ENCODE data around the gene MNT.

Gene MNT

GRCh38 chr17:2346475-2346874 is 54.4 kb downstream of the MNT start:
- no peak overlapping the region for H3K4me3 ChIP-seq (replicated peaks; ENCODE audit: insufficient read depth, low read length)

GRCh38 chr17:2344528-2344927 is 56.3 kb downstream of the MNT start:
- Histone ChIP-seq H3K27ac (replicated peaks) (no peak overlapping the region), H3K27me3 (ENCODE audit: insufficient read depth, poor library complexity, severe bottlenecking) (no peaks in the 10 kb centered on the region), H3K4me3 (replicated peaks; ENCODE audit: insufficient read depth, low read length) (no peak overlapping the region)
- DNase-seq (ENCODE audit: low read depth in 1 of 2, low spot score in 1 of 2), result no peak
- TF ChIP-seq POLR2AphosphoS5 (IDR thresholded peaks at IDR 0.05; ENCODE audit: low read depth) (no peak), SPI1 (IDR thresholded peaks at IDR 0.05; ENCODE audit: borderline replicate concordance, low read depth) (no peak), REST (IDR thresholded peaks at IDR 0.05; ENCODE audit: insufficient replicate concordance, low read depth) (no peak), GABPA (IDR thresholded peaks at IDR 0.05; ENCODE audit: low read depth) (no peak), CTCF (IDR thresholded peaks at IDR 0.05; ENCODE audit: insufficient read depth, low read length) (no peak)

More at GRCh38 chr17:2346475-2346874, 54.4 kb downstream of the MNT start:
- no peak overlapping the region for H3K27ac ChIP-seq (replicated peaks)
- TF ChIP-seq CTCF (IDR thresholded peaks at IDR 0.05; ENCODE audit: insufficient read depth, low read length) (no peak), REST (IDR thresholded peaks at IDR 0.05; ENCODE audit: insufficient replicate concordance, low read depth) (no peak), POLR2AphosphoS5 (IDR thresholded peaks at IDR 0.05; ENCODE audit: low read depth) (no peak), GABPA (IDR thresholded peaks at IDR 0.05; ENCODE audit: low read depth) (no peak), SPI1 (IDR thresholded peaks at IDR 0.05; ENCODE audit: borderline replicate concordance, low read depth) (no peak)
- DNase-seq (ENCODE audit: low read depth in 1 of 2, low spot score in 1 of 2), result no peak
- no peaks in the 10 kb centered on the region for H3K27me3 ChIP-seq (ENCODE audit: insufficient read depth, poor library complexity, severe bottlenecking)

- H3K27ac ChIP-seq (replicated peaks), result no peak overlapping the region
Measured at GRCh38 chr17:2343421-2343820, 57.4 kb downstream of the MNT start.

More at GRCh38 chr17:2343421-2343820, 57.4 kb downstream of the MNT start:
- DNase-seq (ENCODE audit: low read depth in 1 of 2, low spot score in 1 of 2), result no peak
- no peak overlapping the region for H3K4me3 ChIP-seq (replicated peaks; ENCODE audit: insufficient read depth, low read length)
- no peak for TF ChIP-seq REST (IDR thresholded peaks at IDR 0.05; ENCODE audit: insufficient replicate concordance, low read depth)
- TF ChIP-seq SPI1 (IDR thresholded peaks at IDR 0.05; ENCODE audit: borderline replicate concordance, low read depth), result no peak
- TF ChIP-seq GABPA (IDR thresholded peaks at IDR 0.05; ENCODE audit: low read depth), result no peak
- TF ChIP-seq CTCF (IDR thresholded peaks at IDR 0.05; ENCODE audit: insufficient read depth, low read length), result no peak
- no peak for TF ChIP-seq POLR2AphosphoS5 (IDR thresholded peaks at IDR 0.05; ENCODE audit: low read depth)
- no peaks in the 10 kb centered on the region for H3K27me3 ChIP-seq (ENCODE audit: insufficient read depth, poor library complexity, severe bottlenecking)
